ENCODE data around the gene BIRC6.

BIRC6 gene

DNA sequence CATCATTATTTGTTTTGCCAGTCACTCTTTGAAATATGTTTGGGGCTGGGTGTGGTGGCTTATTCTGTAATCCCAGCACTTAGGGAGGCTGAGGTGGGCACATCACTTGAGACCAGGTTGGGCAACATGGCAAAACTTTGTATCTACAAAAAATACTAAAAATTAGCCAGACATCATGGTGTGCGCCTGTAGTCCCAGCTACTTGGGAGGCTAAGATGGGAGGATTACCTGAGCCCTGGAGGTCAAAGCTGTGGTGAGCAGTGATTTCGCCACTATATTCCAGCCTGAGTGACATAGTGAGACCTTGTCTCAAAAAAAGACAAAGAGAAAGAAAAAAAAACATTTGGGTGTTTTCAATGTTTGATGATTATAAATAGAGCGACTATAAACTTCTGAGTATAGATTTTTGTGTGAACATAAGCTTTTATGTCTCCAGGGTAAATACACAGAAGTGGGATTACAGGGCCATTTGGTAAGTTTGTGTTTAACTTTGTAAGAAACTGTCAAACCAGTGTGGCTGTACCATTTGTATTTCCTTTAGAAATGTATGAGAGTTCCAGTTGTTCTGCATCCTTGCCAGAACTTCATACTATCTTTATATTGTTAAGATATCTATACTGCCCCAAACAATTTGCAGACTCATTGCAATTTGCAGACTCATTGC is 15.8 kb downstream of the BIRC6 start:
- DNase-seq (ENCODE audit: low read depth) = no peak

DNA sequence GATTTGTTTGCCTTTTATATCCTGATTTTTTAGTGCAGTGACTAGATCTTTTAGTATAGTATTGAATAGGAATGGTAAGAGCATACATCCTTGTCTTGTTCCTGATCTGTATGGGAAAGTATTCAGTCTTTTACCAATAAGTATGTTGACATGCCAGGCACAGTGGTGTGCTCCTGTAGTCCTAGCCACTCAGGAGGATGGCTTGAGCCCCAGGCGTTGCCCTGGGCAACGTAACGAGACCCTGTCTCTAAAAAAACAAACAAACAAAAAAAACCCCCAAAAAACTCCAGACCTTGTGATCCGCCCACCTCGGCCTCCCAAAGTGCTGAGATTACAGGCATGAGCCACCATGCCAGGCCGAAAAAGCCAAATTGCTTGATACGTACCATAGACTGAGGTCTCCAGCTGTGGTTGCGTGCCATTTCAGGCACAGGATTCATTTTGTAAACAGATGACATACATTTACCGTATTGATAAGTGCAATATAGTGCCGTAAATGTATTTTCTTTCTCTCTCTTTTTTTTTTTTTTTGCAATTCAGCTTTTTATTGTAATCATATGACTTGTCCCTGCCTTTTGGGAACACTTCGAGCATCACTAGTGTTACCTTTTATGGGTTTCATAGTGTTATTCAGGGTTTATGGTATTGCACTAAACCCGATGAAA is 18.5 kb downstream of the BIRC6 start:
- DNase-seq (ENCODE audit: low read depth) = no peak

GRCh38 chr2:32376756-32377155 is 19.9 kb downstream of the BIRC6 start:
- no peak for DNase-seq (ENCODE audit: low read depth)

DNA sequence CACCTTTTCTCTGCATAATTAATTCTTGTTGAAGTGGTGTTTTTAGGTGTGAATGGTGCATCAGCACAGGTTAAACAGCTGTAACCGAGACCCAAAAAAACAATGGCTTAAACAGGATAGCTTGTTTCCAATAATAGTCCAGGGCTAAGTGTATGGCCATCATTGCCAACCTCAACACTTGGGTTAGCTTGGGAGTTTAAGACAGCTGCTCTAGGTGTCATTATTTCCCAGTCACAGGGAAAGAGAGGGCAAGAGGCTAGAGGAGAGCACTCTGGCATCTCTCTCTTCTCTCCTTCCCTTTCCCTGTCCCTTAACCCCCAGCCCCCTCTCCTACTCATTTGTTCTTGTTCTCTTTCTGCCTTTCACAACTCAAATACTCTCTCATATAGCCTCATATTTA is 21.1 kb downstream of the BIRC6 start:
- no peak for DNase-seq (ENCODE audit: low read depth)

DNA sequence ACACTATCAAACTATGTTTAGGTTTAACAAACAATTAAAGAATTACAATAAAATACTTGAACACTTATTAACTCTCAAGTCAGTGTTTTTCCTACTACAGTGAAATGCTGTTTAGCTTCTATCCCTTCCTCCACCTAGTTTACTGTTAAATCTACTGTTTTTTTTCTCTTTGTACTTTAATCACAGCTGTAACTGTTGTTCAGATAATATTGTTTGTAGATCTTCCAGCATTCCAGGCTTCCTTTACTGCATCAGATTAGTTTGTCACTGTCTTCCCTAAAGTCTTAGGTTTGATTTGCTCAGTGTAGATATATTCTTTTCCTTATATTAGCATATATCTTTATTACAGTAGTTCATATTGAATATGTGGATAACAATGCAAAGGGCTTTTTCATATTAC is 22.5 kb downstream of the BIRC6 start:
- no peak for DNase-seq (ENCODE audit: low read depth)

DNA sequence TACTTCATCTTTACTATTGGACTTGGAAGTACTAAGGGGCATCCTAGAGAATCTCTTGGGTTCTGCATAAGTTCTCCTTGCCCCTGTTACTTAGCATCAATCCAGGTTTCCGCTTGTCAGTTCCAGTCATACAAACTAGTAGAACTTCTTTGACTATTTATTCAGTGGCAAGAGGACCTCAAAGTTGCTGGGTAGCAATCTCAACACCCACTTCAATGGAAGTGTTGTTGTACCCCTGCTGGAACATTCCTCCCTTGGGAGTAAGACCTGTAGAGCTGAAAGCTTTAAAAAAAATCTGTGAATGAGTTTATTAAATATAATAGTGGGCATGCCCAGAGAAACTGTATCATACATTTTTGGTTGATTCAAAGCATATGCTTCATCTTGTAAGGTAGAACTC is 27.0 kb downstream of the BIRC6 start:
- no peak for DNase-seq (ENCODE audit: low read depth)

DNA sequence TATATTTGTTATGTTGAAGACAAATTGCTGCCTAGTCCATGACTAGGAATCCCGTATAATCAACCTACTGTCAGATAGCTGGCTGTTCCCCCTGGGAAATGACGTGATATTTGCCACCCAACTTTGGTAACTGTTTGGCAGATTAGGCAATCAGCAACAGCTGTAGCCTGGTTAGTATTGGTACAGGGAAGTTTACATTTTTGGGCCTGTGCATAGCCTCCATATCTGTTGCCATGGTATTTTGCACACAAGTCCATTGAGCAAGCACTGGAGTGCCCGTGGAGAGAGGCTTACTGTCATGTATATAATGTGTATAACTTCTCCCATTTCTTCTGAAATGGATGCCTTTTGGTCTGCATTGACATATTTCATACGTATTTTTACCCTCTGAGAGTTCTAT is 27.7 kb downstream of the BIRC6 start:
- DNase-seq (ENCODE audit: low read depth) = no peak

DNA sequence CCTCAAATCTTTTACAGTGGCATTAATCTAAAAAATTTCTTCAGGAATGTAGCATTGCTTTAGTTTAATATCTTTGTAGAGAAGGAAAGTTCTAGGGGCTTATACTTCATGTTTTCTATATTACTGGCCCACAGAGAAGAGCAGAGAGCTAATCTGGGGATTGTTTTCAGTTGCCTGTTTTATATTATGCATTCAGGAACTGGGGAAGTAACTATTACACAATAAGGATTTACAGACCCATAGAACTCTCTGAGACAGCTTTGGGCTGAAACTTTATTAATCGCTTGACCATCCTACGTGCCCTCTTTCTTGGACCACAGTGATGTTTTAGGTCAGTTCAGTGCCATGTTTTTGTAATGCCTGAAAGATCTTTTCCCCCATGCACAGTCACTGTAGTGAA is 29.9 kb downstream of the BIRC6 start:
- DNase-seq (ENCODE audit: low read depth) = no peak

- no peak for DNase-seq (ENCODE audit: low read depth)
These were observed 42.4 kb downstream of the BIRC6 start for GRCh38 chr2:32399221-32399620.

GRCh38 chr2:32402091-32402490 is 45.3 kb downstream of the BIRC6 start:
- DNase-seq (ENCODE audit: low read depth) = no peak

DNA sequence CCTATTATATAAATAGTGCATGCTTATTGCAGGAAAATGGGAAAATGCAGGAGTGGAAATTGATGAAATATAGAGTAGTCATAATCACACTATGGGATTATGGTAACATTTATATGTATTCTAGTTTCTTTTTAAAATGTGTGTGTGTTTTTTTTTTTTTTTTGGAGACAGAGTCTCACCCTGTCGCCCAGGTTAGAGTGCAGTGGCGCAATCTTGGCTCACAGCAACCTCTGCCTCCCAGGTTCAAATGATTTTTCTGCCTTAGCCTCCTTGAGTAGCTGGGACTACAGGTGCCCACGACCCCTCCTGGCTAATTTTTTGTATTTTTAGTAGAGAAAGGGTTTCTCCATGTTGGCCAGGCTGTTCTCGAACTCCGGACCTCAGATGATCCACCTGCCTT is 47.0 kb downstream of the BIRC6 start:
- no peak for DNase-seq (ENCODE audit: low read depth)

DNA sequence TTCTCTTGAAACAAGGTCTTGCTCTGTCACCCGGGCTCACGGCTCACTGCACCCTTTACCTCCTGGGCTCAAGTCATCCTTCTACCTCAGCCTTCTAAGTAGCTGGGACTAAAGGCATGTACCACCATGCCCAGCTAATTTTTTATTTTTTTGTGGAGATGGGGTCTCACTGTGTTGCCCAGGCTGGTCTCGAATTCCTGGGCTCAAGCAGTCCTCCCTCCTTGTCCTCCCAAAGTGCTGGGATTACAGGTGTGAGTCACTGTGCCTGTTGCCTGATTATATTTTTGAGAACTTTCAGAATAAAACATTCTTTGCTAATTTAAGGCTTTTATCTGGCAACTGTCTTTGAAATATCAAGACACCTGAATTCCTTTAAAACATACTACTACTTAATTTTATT is 47.9 kb downstream of the BIRC6 start:
- DNase-seq (ENCODE audit: low read depth) = no peak

- DNase-seq (ENCODE audit: low read depth) = no peak
These were observed 59.7 kb downstream of the BIRC6 start for GRCh38 chr2:32416519-32416918.

DNA sequence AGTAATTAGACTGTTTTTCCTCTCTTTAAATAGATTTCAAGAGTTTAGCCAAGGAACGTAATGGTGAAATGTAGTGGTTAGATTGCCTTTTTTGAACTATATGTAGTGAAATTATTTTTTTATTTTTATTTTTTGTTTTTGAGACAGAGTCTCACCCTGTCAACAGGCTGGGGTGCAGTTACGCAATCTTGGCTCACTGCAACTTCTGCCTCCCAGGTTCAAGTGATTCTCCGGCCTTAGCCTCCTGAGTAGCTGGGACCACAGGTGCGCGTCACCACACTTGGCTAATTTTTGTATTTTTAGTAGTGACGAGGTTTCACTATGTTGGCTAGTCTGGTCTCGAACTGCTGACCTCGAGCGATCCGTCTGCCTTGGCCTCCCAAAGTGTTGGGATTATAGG is 60.8 kb downstream of the BIRC6 start:
- DNase-seq (ENCODE audit: low read depth) = no peak

DNA sequence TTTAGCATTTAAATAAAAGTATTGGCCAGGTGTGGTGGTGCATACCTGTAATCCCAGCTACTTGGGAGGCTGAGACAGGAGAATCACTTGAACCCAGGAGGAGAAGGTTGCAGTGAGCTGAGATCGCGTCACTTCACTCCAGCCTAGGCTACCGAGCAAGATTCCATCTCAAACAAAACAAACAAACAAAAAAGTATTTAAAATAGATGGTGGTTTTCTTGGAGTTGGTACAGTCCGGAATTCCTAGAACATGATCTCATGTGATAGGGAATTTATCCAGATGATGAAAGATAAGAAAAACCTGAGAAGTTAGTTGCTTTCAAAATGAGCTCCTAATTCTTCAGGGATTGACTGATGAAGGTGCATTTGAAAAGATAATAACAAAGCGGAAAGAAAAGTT is 62.0 kb downstream of the BIRC6 start:
- no peak for DNase-seq (ENCODE audit: low read depth)

GRCh38 chr2:32422133-32422532 is 65.3 kb downstream of the BIRC6 start:
- no peak for DNase-seq (ENCODE audit: low read depth)

DNA sequence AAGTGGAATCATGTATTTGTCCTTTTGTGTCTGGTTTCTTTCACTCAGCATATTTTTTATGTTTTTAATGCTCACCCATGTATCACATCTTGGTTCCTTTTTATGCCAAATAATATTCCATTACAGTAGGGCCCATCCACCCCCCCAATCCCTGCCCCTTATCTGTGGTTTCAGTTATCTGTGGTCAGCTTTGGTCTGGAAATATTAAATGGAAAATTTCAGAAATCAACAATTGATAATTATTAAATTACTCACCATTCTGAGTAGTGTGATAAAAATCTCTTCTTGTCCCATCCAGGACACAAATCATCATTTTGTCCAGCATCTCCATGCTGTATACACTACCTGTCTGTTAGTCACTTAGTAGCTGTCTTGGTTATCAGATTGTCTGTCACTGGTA is 66.7 kb downstream of the BIRC6 start:
- DNase-seq (ENCODE audit: low read depth) = no peak

- DNase-seq (ENCODE audit: low read depth) = no peak
These were observed 67.9 kb downstream of the BIRC6 start for GRCh38 chr2:32424739-32425138.

GRCh38 chr2:32425719-32426141 is 68.9 kb downstream of the BIRC6 start:
- no peak for DNase-seq (ENCODE audit: low read depth)

GRCh38 chr2:32427672-32428610 is 71.1 kb downstream of the BIRC6 start:
- DNase-seq (ENCODE audit: low read depth) = no peak

- no peak for DNase-seq (ENCODE audit: low read depth)
These were observed 74.0 kb downstream of the BIRC6 start for GRCh38 chr2:32430804-32431203.

GRCh38 chr2:32436150-32436549 is 79.3 kb downstream of the BIRC6 start:
- no peak for DNase-seq (ENCODE audit: low read depth)

DNA sequence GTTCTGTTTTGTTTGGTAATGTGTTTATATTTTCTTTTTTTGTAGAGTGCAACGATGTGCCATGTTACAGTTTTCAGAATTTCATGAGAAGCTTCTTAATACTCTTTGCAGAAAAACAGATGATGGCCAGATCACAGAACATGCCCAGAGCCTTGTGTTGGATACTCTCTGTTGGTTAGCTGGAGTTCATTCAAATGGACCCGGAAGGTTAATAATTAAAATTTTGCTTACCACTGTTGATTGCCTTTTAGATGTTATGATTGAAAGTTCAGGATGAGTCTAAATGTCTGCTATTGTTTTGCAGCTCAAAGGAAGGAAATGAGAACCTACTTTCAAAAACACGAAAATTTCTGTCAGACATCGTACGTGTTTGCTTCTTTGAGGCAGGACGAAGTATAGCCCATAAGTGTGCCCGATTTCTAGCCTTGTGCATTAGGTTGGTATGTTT is 85.2 kb downstream of the BIRC6 start:
- DNase-seq (ENCODE audit: low read depth) = no peak
